CD4-positive, alpha-beta T cell (primary cell): ENCODE data around the gene MYO5A. TPM values are rescaled to one million over a fixed set of nuclear protein-coding genes. Genes with fewer than 3 reads are reported as not detected.

Source experiments
- ATAC-seq: fragments of 200-7000 bp; cut with Tn5 transposase; one replicate; pipeline ENCODE4 v1.10.0; 2022; ENCODE audit warnings: mild to moderate bottlenecking; ENCODE audit not compliant: poor library complexity
- CTCF ChIA-PET: fragments of 350-600 bp; sonication (Branson Sonifier 250); formaldehyde crosslinking; loops from one replicate; lab custom pipeline; 2021; ENCODE audit warnings: antibody characterized with exemption, inconsistent platforms; lab: Charles Lee
- POLR2A ChIA-PET: fragments of 350-600 bp; sonication (Branson Sonifier 250); formaldehyde crosslinking; loops from one replicate; lab custom pipeline; 2021; ENCODE audit warnings: antibody characterized with exemption, inconsistent platforms; lab: Charles Lee
- DNase-seq, 14 experiments: peaks; one replicate each; pipeline ENCODE4 v3.0.0-alpha.2; 2013 to 2020; ENCODE audit warnings: mixed read lengths in 2 of 14
- H3K27ac ChIP-seq, 2 donors: one replicate each; pipeline versions ENCODE4 v1.5.1 to v1.7.0; 2013; ENCODE audit warnings: low read length in 2 of 2, low read depth in 1 of 2, mild to moderate bottlenecking in 1 of 2
- H3K27me3 ChIP-seq, 2 experiments: 1 replicate in 1 of 2; 2 replicates in 1 of 2; pipeline versions ENCODE4 v1.6.1 to v1.7.0; 2013; ENCODE audit warnings: low read length in 2 of 2, control low read depth in 1 of 2, mild to moderate bottlenecking in 1 of 2, moderate library complexity in 1 of 2; ENCODE audit not compliant: insufficient read depth in 2 of 2, control insufficient read depth in 1 of 2
- H3K36me3 ChIP-seq: one replicate; pipeline ENCODE4 v1.6.1; 2013; ENCODE audit warnings: low read length, control low read depth; ENCODE audit not compliant: insufficient read depth
- H3K4me1 ChIP-seq: one replicate; pipeline ENCODE4 v1.6.1; 2013; ENCODE audit warnings: low read length, control low read depth; ENCODE audit not compliant: insufficient read depth
- H3K4me3 ChIP-seq: one replicate; pipeline ENCODE4 v1.5.1; 2013; ENCODE audit warnings: mild to moderate bottlenecking, low read length, moderate library complexity
- H3K9me3 ChIP-seq, 2 experiments: 1 replicate in 1 of 2; 2 replicates in 1 of 2; pipeline versions ENCODE4 v1.6.1 to v1.7.0; 2013; ENCODE audit warnings: low read length in 2 of 2, mild to moderate bottlenecking in 2 of 2, control low read depth in 1 of 2, moderate library complexity in 1 of 2; ENCODE audit not compliant: control insufficient read depth in 1 of 2, insufficient read depth in 1 of 2
- H3K27ac Mint-ChIP-seq: one replicate; pipeline ENCODE4 v1.8.0; 2020; ENCODE audit warnings: mixed read lengths
- H3K27me3 Mint-ChIP-seq: one replicate; pipeline ENCODE4 v1.8.0; 2021; ENCODE audit warnings: mixed read lengths
- H3K36me3 Mint-ChIP-seq: one replicate; pipeline ENCODE4 v1.8.0; 2021; ENCODE audit warnings: low read depth, mixed read lengths
- H3K4me1 Mint-ChIP-seq: one replicate; pipeline ENCODE4 v1.8.0; 2021; ENCODE audit warnings: low read depth, mixed read lengths
- H3K4me3 Mint-ChIP-seq: one replicate; pipeline ENCODE4 v1.8.0; 2020; ENCODE audit warnings: mild to moderate bottlenecking, mixed read lengths
- H3K9me3 Mint-ChIP-seq: one replicate; pipeline ENCODE4 v1.8.0; 2020; ENCODE audit warnings: mixed read lengths
- CTCF ChIP-seq: fragments of 200-600 bp; IDR thresholded peaks from one replicate; pipeline ENCODE4 v1.8.0; 2022; ENCODE audit warnings: antibody characterized with exemption, mild to moderate bottlenecking
- intact Hi-C, 2 experiments: fragments of 100-400 bp; cut with DNase I in 1 of 2; cut with micrococcal nuclease in 1 of 2; formaldehyde crosslinking; loops; one replicate each; pipeline versions ENCODE4 v1.15.1 to v1.9.0; 2023 to 2025; cut with DNase I, micrococcal nuclease
- total RNA-seq, 174 experiments: library from RNA in 2 of 174; stranded (reverse) in 2 of 174; gene quantifications; one replicate each; pipeline ENCODE4 v1.2.3 and lab custom pipeline; 2021 to 2026

MYO5A gene
- total RNA-seq, 2 experiments from 2014 or later, result 25.5 TPM

- Mint-ChIP-seq H3K27me3 (no peaks in the 10 kb centered on the region), H3K9me3 (no peaks in the 10 kb centered on the region), H3K36me3 (peaks cover 92% of the 10 kb centered on the region), H3K27ac (no peak overlapping the region), H3K4me3 (no peak overlapping the region), H3K4me1 (no peaks in the 10 kb centered on the region)
- ATAC-seq (no peak), DNase-seq (no peak)
- Histone ChIP-seq H3K27ac (no peak overlapping the region), H3K9me3 (no peaks in the 10 kb centered on the region), H3K4me3 (no peak overlapping the region), H3K4me1 (no peaks in the 10 kb centered on the region), H3K36me3 (peaks cover 82% of the 10 kb centered on the region), H3K27me3 (no peaks in the 10 kb centered on the region)
- intact Hi-C loops, result no loop called here
- no peak for TF ChIP-seq CTCF
- ChIA-PET POLR2A (no interaction called here), CTCF (interaction anchor here (1.2 kb wide), 1 partner anchor 14 kb away, joined by 3 read pairs; no protein-coding TSS in a partner anchor)
Observed at GRCh38 chr15:52317688-52318087, 211.0 kb downstream of the MYO5A start.

- H3K4me3 Mint-ChIP-seq, result no peak overlapping the region
- no peak for TF ChIP-seq CTCF
- H3K36me3 Mint-ChIP-seq, result peaks cover 92% of the 10 kb centered on the region
- Histone ChIP-seq H3K4me3 (no peak overlapping the region), H3K27me3 (no peaks in the 10 kb centered on the region), H3K9me3 (no peaks in the 10 kb centered on the region), H3K36me3 (peaks cover 81% of the 10 kb centered on the region), H3K4me1 (no peaks in the 10 kb centered on the region), H3K27ac (no peak overlapping the region)
- H3K27me3 Mint-ChIP-seq, result no peaks in the 10 kb centered on the region
- no peaks in the 10 kb centered on the region for H3K9me3 Mint-ChIP-seq
- no peak overlapping the region for H3K27ac Mint-ChIP-seq
- ATAC-seq (no peak), DNase-seq (no peak)
- ChIA-PET POLR2A (no interaction called here), CTCF (interaction anchor here (0.6 to 1.2 kb wide), 2 partner anchors 14 to 1317 kb away, joined by 3 read pairs; no protein-coding TSS in a partner anchor)
- H3K4me1 Mint-ChIP-seq, result no peaks in the 10 kb centered on the region
- intact Hi-C loops, result no loop called here
Observed at GRCh38 chr15:52317022-52317421, 211.7 kb downstream of the MYO5A start.

- H3K9me3 ChIP-seq, result no peaks in the 10 kb centered on the region
- intact Hi-C loops, result no loop called here
- H3K9me3 Mint-ChIP-seq, result no peaks in the 10 kb centered on the region
- peaks cover 26% of the 10 kb centered on the region for H3K36me3 ChIP-seq
- H3K4me3 Mint-ChIP-seq, result no peak overlapping the region
- H3K27me3 ChIP-seq, result no peaks in the 10 kb centered on the region
- H3K27me3 Mint-ChIP-seq, result no peaks in the 10 kb centered on the region
- H3K27ac Mint-ChIP-seq, result no peak overlapping the region
- H3K4me3 ChIP-seq, result no peak overlapping the region
- ChIA-PET POLR2A (no interaction called here), CTCF (no interaction called here)
- DNase-seq (no peak), ATAC-seq (no peak)
- TF ChIP-seq CTCF, result no peak
- H3K4me1 Mint-ChIP-seq, result peaks cover under 1% of the 10 kb centered on the region
- H3K27ac ChIP-seq, result no peak overlapping the region
- no peaks in the 10 kb centered on the region for H3K4me1 ChIP-seq
- peaks cover 46% of the 10 kb centered on the region for H3K36me3 Mint-ChIP-seq
Observed at GRCh38 chr15:52309154-52309548, 219.5 kb downstream of the MYO5A start.
